Panc1 (cell line): ENCODE results near the gene GNAI3. TPM values are rescaled to one million over a fixed set of nuclear protein-coding genes. Genes with fewer than 3 reads are reported as not detected.

Source experiments
- ATAC-seq: fragments of 200-7000 bp; cut with Tn5 transposase; 2 replicates; pipeline ENCODE4 v1.9.1; 2020; ENCODE audit warnings: mild to moderate bottlenecking, moderate library complexity
- BruUV-seq: library from RNA; stranded (reverse); fragments of 400-500 nt; replicated peaks from 2 replicates; lab custom pipeline; 2021; lab: Mats Ljungman, UMichigan
- CTCF ChIA-PET: fragments of 300-600 bp; sonication (Branson Sonifier 250); formaldehyde crosslinking; loops from one replicate; lab custom pipeline; 2022; ENCODE audit warnings: antibody characterized with exemption; lab: Charles Lee
- POLR2A ChIA-PET: fragments of 300-600 bp; sonication (Branson Sonifier 250); formaldehyde crosslinking; loops from one replicate; lab custom pipeline; 2022; ENCODE audit warnings: antibody characterized with exemption; lab: Charles Lee
- DNase-seq: peaks from one replicate; pipeline ENCODE4 v3.0.0-alpha.2; 2010; ENCODE audit warnings: low read depth, low spot score
- H3K27ac ChIP-seq: 2 replicates; pipeline ENCODE4 v1.5.1; 2011; ENCODE audit warnings: mild to moderate bottlenecking, low read length, inconsistent platforms
- H3K27me3 ChIP-seq: fragments of 200-500 bp; sonication (Bioruptor generic); 2 replicates; pipeline ENCODE4 v1.6.0; 2014; ENCODE audit warnings: low read length, inconsistent platforms; ENCODE audit not compliant: control insufficient read depth, insufficient read depth
- H3K36me3 ChIP-seq: fragments of 200-500 bp; sonication (Bioruptor generic); 2 replicates; pipeline ENCODE4 v1.5.1; 2014; ENCODE audit warnings: inconsistent platforms, mild to moderate bottlenecking, low read length, moderate library complexity; ENCODE audit not compliant: control insufficient read depth, insufficient read depth
- H3K4me1 ChIP-seq: 2 replicates; pipeline ENCODE4 v1.5.1; 2011; ENCODE audit warnings: inconsistent platforms, mild to moderate bottlenecking, low read length, moderate library complexity; ENCODE audit not compliant: control insufficient read depth, insufficient read depth
- H3K4me3 ChIP-seq, 2 experiments: 2 replicates each; pipeline ENCODE4 v1.5.1; 2011 to 2012; ENCODE audit warnings: low read depth in 2 of 2, low read length in 2 of 2, mild to moderate bottlenecking in 2 of 2, inconsistent platforms in 1 of 2, moderate library complexity in 1 of 2
- H3K9me3 ChIP-seq: fragments of 200-500 bp; sonication (Bioruptor generic); 2 replicates; pipeline ENCODE4 v1.5.1; 2014; ENCODE audit warnings: low read depth, mild to moderate bottlenecking, inconsistent platforms, low read length, moderate library complexity; ENCODE audit not compliant: control insufficient read depth, insufficient read depth
- POLR2AphosphoS5 ChIP-seq: IDR thresholded peaks from 2 replicates; pipeline ENCODE4 v1.6.1; 2012; ENCODE audit warnings: mild to moderate bottlenecking, low read depth, low read length, moderate library complexity
- SIN3A ChIP-seq: IDR thresholded peaks from 2 replicates; pipeline ENCODE4 v1.6.1; 2012; ENCODE audit warnings: low read depth, mild to moderate bottlenecking, low read length, moderate library complexity, borderline replicate concordance; ENCODE audit not compliant: insufficient read depth
- TCF7L2 ChIP-seq: IDR thresholded peaks from 2 replicates; pipeline ENCODE4 v1.6.1; 2011; ENCODE audit warnings: mild to moderate bottlenecking, low read depth, low read length, inconsistent platforms
- in situ Hi-C: cut with HindIII; loops from 2 replicates; pipeline ENCODE4 v1.10.0; 2016; ENCODE audit warnings: low sequenced_read_pairs, low pct_unique_long_range_greater_than_20kb
- intact Hi-C: fragments of 100-400 bp; cut with micrococcal nuclease; formaldehyde crosslinking; loops from one replicate; pipeline ENCODE4 v1.10.0; 2022; ENCODE audit not compliant: unreplicated experiment
- total RNA-seq: library from RNA; stranded (reverse); gene quantifications from one replicate; pipeline ENCODE4 v1.2.1, GENCODE V29; 2021; ENCODE audit not compliant: unreplicated experiment
- TF ChIP-seq, protein P1 (sequence below): fragments of 450-650 bp; IDR thresholded peaks from 2 replicates; pipeline ENCODE4 v1.5.1; 2017; ENCODE audit warnings: mild to moderate bottlenecking
- TF ChIP-seq, protein P2 (sequence below), 2 experiments: IDR thresholded peaks; 2 replicates each; pipeline ENCODE4 v1.6.1; 2011 to 2012; ENCODE audit warnings: low read depth in 2 of 2, control low read depth in 1 of 2, low read length in 1 of 2, mild to moderate bottlenecking in 1 of 2, moderate library complexity in 1 of 2; ENCODE audit not compliant: insufficient read depth in 1 of 2

The GNAI3 gene
- total RNA-seq, 1 experiment from 2014 or later, result 6.4 TPM

DNA sequence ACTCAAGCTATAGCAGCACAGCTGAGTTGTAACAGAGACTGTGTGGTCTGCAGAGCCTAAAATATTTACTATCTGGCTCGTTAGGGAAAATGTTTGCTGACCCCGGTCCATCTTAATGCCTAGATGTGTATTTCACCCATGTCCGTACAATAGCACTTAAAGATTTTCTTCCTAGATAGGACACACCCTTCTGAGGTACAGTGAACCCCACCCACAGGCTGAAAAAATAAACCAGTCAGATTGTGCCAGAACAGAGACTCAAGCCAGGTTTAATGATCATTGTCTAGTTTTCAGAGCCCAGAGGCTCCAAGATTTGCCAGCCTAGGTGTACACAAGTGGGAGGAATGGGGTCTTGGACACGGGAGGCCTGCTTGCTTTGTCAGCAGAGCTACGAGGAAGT is 44.5 kb upstream of the GNAI3 start:
- Histone ChIP-seq H3K27ac (no peak overlapping the region), H3K36me3 (no peaks in the 10 kb centered on the region), H3K4me3 (no peak overlapping the region), H3K4me1 (no peaks in the 10 kb centered on the region), H3K27me3 (no peaks in the 10 kb centered on the region), H3K9me3 (no peaks in the 10 kb centered on the region)
- in situ Hi-C loops (no loop called here), intact Hi-C loops (no loop called here)
- ATAC-seq (no peak), DNase-seq (no peak)
- BruUV-seq, result no TSS peak
- POLR2A ChIA-PET, result no interaction called here
- TF ChIP-seq TCF7L2, result no peak
- TF ChIP-seq, protein P1, sequence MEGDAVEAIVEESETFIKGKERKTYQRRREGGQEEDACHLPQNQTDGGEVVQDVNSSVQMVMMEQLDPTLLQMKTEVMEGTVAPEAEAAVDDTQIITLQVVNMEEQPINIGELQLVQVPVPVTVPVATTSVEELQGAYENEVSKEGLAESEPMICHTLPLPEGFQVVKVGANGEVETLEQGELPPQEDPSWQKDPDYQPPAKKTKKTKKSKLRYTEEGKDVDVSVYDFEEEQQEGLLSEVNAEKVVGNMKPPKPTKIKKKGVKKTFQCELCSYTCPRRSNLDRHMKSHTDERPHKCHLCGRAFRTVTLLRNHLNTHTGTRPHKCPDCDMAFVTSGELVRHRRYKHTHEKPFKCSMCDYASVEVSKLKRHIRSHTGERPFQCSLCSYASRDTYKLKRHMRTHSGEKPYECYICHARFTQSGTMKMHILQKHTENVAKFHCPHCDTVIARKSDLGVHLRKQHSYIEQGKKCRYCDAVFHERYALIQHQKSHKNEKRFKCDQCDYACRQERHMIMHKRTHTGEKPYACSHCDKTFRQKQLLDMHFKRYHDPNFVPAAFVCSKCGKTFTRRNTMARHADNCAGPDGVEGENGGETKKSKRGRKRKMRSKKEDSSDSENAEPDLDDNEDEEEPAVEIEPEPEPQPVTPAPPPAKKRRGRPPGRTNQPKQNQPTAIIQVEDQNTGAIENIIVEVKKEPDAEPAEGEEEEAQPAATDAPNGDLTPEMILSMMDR, result no peak
- TF ChIP-seq, protein P2, sequence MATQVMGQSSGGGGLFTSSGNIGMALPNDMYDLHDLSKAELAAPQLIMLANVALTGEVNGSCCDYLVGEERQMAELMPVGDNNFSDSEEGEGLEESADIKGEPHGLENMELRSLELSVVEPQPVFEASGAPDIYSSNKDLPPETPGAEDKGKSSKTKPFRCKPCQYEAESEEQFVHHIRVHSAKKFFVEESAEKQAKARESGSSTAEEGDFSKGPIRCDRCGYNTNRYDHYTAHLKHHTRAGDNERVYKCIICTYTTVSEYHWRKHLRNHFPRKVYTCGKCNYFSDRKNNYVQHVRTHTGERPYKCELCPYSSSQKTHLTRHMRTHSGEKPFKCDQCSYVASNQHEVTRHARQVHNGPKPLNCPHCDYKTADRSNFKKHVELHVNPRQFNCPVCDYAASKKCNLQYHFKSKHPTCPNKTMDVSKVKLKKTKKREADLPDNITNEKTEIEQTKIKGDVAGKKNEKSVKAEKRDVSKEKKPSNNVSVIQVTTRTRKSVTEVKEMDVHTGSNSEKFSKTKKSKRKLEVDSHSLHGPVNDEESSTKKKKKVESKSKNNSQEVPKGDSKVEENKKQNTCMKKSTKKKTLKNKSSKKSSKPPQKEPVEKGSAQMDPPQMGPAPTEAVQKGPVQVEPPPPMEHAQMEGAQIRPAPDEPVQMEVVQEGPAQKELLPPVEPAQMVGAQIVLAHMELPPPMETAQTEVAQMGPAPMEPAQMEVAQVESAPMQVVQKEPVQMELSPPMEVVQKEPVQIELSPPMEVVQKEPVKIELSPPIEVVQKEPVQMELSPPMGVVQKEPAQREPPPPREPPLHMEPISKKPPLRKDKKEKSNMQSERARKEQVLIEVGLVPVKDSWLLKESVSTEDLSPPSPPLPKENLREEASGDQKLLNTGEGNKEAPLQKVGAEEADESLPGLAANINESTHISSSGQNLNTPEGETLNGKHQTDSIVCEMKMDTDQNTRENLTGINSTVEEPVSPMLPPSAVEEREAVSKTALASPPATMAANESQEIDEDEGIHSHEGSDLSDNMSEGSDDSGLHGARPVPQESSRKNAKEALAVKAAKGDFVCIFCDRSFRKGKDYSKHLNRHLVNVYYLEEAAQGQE (IDR thresholded peaks at IDR 0.05; ENCODE audit: insufficient read depth in 1 of 2, low read depth in 2 of 2, low read length in 1 of 2), result no peak
- TF ChIP-seq SIN3A, result no peak
- TF ChIP-seq POLR2AphosphoS5, result no peak
- CTCF ChIA-PET, result interaction anchor here (0.6 kb wide), 1 partner anchor 10 kb away, joined by 3 read pairs; the partner anchor contains the start of gene CYB561D1

DNA sequence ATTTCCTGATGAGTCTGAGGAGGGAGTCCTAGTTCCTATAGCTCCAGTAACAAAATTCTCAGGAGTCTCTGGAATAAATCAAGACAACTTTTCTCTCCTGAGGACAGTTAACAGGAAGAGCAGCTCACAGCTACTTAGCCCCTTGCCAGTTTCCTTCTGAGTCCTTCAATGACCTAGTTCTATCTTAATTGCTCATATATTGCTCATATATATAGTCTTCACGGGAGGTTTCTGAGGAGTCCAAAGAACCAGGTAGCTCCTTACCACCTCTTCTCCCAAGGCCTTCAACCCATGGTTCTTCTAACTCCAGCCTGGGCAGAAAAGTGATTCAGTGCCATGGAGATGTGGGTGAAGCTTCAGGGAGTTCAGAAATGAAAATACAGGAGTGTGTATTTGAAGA is 43.4 kb upstream of the GNAI3 start:
- no TSS peak for BruUV-seq
- no peaks in the 10 kb centered on the region for H3K9me3 ChIP-seq
- in situ Hi-C loops (no loop called here), intact Hi-C loops (no loop called here)
- no peak for DNase-seq
- ChIA-PET CTCF (no interaction called here), POLR2A (interaction anchor here (0.6 to 0.7 kb wide), 2 partner anchors 11 to 12 kb away, joined by 4 read pairs; no protein-coding TSS in a partner anchor)
- H3K4me3 ChIP-seq, result no peak overlapping the region
- no peaks in the 10 kb centered on the region for H3K27me3 ChIP-seq
- TF ChIP-seq SIN3A, result no peak
- no peak for TF ChIP-seq POLR2AphosphoS5
- TF ChIP-seq, protein P1, result no peak
- TF ChIP-seq TCF7L2, result no peak
- TF ChIP-seq, protein P2 (IDR thresholded peaks at IDR 0.05; ENCODE audit: insufficient read depth in 1 of 2, low read depth in 2 of 2, low read length in 1 of 2), result no peak
- no peak for ATAC-seq
- no peaks in the 10 kb centered on the region for H3K36me3 ChIP-seq
- no peaks in the 10 kb centered on the region for H3K4me1 ChIP-seq
- no peak overlapping the region for H3K27ac ChIP-seq
